Thymus (tissue), 11 donors: ENCODE data around the gene ZBTB16. TPM values are rescaled to one million over a fixed set of nuclear protein-coding genes. Genes with fewer than 3 reads are reported as not detected.

Source experiments
- DNase-seq, 9 donors: peaks; one replicate each; pipeline ENCODE4 v3.0.0-alpha.2; 2013; ENCODE audit warnings: low spot score in 9 of 9, low read depth in 6 of 9, missing footprints in 1 of 9
- H3K27ac ChIP-seq, 2 donors: one replicate each; pipeline ENCODE4 v1.5.1; 2013; ENCODE audit warnings: control low read depth in 1 of 2, low read depth in 1 of 2, low read length in 1 of 2, mild to moderate bottlenecking in 1 of 2, moderate library complexity in 1 of 2
- H3K27me3 ChIP-seq, 2 donors: one replicate each; pipeline ENCODE4 v1.5.1; 2013; ENCODE audit warnings: low read length in 1 of 2; ENCODE audit not compliant: control insufficient read depth in 2 of 2, insufficient read depth in 1 of 2
- H3K36me3 ChIP-seq, 2 donors: one replicate each; pipeline ENCODE4 v1.5.1; 2013; ENCODE audit warnings: low read length in 1 of 2, mild to moderate bottlenecking in 1 of 2, moderate library complexity in 1 of 2; ENCODE audit not compliant: control insufficient read depth in 2 of 2, insufficient read depth in 2 of 2
- H3K4me1 ChIP-seq, 2 donors: one replicate each; pipeline ENCODE4 v1.5.1; 2013; ENCODE audit warnings: low read length in 2 of 2; ENCODE audit not compliant: control insufficient read depth in 2 of 2, insufficient read depth in 2 of 2
- H3K4me3 ChIP-seq, 2 donors: one replicate each; pipeline ENCODE4 v1.5.1; 2013; ENCODE audit warnings: low read length in 2 of 2, control low read depth in 1 of 2, mild to moderate bottlenecking in 1 of 2
- H3K9me3 ChIP-seq, 2 donors: one replicate each; pipeline ENCODE4 v1.5.1; 2013; ENCODE audit warnings: low read length in 1 of 2, mild to moderate bottlenecking in 1 of 2; ENCODE audit not compliant: control insufficient read depth in 2 of 2, insufficient read depth in 1 of 2
- WGBS: extraction: QIAGEN DNeasy Blood & Tissue Kit; methylation state at CpG from one replicate; pipeline ENCODE4 v1.1.7; 2013; 5-methylcytosine and 5-hydroxymethylcytosine counted together
- polyA plus RNA-seq: library from polyadenylated mRNA; stranded (reverse); fragments of 200-250 nt; gene quantifications from one replicate; pipeline ENCODE4 v1.2.3, GENCODE V29; 2013
- total RNA-seq: library from RNA; stranded (reverse); fragments of 120-200 nt; gene quantifications from one replicate; pipeline ENCODE4 v1.2.4, GENCODE V29; 2013
- donor health status: healthy.

ZBTB16 gene
- total and polyA plus RNA-seq, 2 donors, result 5.7 to 21.5 TPM

- H3K27ac ChIP-seq, result no peak overlapping the region
- no peak for DNase-seq
- WGBS, result 76% methylated on average over 7 of the region's 7 CpGs
- no peaks in the 10 kb centered on the region for H3K27me3 ChIP-seq
- no peaks in the 10 kb centered on the region for H3K36me3 ChIP-seq
- H3K4me1 ChIP-seq, result peaks cover 2 to 94% of the 10 kb centered on the region in 2 donors
- no peaks in the 10 kb centered on the region for H3K9me3 ChIP-seq
- no peak overlapping the region for H3K4me3 ChIP-seq
Measured at GRCh38 chr11:114088836-114089235, 29.3 kb downstream of the ZBTB16 start.

GRCh38 chr11:114089748-114090147 is 30.2 kb downstream of the ZBTB16 start:
- Histone ChIP-seq H3K27me3 (no peaks in the 10 kb centered on the region), H3K4me3 (no peak overlapping the region), H3K9me3 (peaks cover 0 to 4% of the 10 kb centered on the region in 2 donors), H3K27ac (no peak overlapping the region), H3K36me3 (no peaks in the 10 kb centered on the region), H3K4me1 (peaks cover 2 to 88% of the 10 kb centered on the region in 2 donors)
- DNase-seq, result no peak
- WGBS, result 98% methylated on average over 4 of the region's 4 CpGs

GRCh38 chr11:114090225-114090910 is 30.9 kb downstream of the ZBTB16 start:
- H3K9me3 ChIP-seq, result peaks cover 0 to 8% of the 10 kb centered on the region in 2 donors
- H3K4me3 ChIP-seq, result no peak overlapping the region
- 91% methylated on average over 4 of the region's 4 CpGs for whole genome bisulfite sequencing
- no peaks in the 10 kb centered on the region for H3K36me3 ChIP-seq
- H3K27ac ChIP-seq, result no peak overlapping the region
- H3K4me1 ChIP-seq, result peaks cover 2 to 89% of the 10 kb centered on the region in 2 donors
- no peaks in the 10 kb centered on the region for H3K27me3 ChIP-seq
- no peak for DNase-seq

GRCh38 chr11:114090976-114091375 is 31.5 kb downstream of the ZBTB16 start:
- H3K36me3 ChIP-seq, result no peaks in the 10 kb centered on the region
- 93% methylated on average over 10 of the region's 10 CpGs for WGBS
- H3K27me3 ChIP-seq, result no peaks in the 10 kb centered on the region
- DNase-seq, result no peak
- peaks cover 2 to 86% of the 10 kb centered on the region in 2 donors for H3K4me1 ChIP-seq
- H3K27ac ChIP-seq, result no peak overlapping the region
- H3K9me3 ChIP-seq, result peaks cover 0 to 8% of the 10 kb centered on the region in 2 donors
- no peak overlapping the region for H3K4me3 ChIP-seq

DNA sequence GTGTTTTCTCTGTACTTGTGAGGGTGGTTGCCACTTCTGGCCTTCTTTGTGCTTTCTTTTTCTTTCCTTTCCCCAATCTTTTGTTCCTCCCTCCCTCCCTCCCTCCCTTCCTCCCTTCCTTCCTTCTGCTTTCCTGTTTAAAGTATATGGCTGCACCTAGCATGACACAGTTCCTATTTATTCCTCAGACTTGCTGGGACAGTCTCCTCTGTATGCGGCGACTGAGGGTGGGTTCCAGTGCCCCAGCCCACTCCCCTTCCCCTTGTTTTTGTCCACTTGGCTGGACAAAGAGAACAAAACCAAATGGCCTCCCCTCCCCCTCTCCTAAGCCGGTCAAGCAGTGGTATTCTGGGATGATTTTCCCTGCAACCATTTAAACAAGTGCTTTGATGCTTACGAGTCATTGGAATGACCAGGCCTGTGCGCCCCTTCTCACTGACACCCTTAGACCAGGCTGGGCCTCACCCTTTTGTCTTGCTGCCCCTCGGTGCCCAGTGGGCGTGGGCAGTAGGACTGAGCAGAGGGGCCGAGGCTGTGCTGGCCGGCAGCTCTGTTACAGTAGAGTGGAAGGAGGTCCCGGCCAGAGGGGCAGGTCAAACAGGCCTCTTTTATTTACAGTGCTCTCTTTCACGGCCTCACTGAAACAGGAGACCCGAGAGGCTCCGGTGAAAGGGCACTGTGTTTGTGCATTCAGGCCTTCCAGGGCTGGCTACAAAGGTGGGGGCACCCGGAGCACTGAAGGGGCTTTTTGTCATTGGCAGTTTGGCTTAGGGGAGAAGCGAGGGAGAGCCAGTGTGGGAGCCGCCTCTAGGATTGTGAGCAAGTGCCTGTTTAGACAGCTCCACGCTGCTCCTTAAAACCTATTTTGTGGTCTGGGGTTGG is 32.2 kb downstream of the ZBTB16 start:
- Histone ChIP-seq H3K27ac (no peak overlapping the region), H3K36me3 (no peaks in the 10 kb centered on the region)
- no peak for DNase-seq

DNA sequence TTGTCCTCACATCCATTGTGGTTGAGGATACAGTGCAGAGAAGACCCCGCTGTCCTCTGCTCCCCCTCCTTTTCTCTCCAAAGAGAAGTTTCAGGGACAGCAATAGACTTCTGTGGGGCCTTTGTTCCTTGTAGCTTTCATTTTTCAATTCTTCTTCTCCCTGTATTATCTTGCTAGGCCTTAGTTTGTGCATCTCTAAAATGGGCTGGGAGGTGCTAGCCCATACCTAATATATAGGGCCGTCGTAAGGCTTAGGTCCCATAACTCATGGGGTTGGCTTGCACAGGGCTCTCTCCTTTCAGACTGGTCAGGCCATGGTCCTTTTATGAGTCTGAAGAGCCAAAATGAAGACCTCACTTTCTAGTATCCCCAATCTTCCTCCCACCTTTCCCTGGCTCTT is 33.0 kb downstream of the ZBTB16 start:
- H3K36me3 ChIP-seq, result no peaks in the 10 kb centered on the region

More for the DNA sequence above, 32.2 kb downstream of the ZBTB16 start:
- H3K9me3 ChIP-seq, result peaks cover 0 to 8% of the 10 kb centered on the region in 2 donors
- peaks cover 2 to 85% of the 10 kb centered on the region in 2 donors for H3K4me1 ChIP-seq
- no peak overlapping the region for H3K4me3 ChIP-seq
- no peaks in the 10 kb centered on the region for H3K27me3 ChIP-seq
- 92% methylated on average over 17 of the region's 17 CpGs for WGBS

GRCh38 chr11:114092953-114093352 is 33.4 kb downstream of the ZBTB16 start:
- WGBS, result 78% methylated on average over 3 of the region's 3 CpGs
- H3K36me3 ChIP-seq, result no peaks in the 10 kb centered on the region
- H3K27ac ChIP-seq, result no peak overlapping the region
- no peak overlapping the region for H3K4me3 ChIP-seq
- H3K4me1 ChIP-seq, result peaks cover 0 to 78% of the 10 kb centered on the region in 2 donors
- DNase-seq, result no peak
- peaks cover 0 to 8% of the 10 kb centered on the region in 2 donors for H3K9me3 ChIP-seq
- H3K27me3 ChIP-seq, result no peaks in the 10 kb centered on the region

More for the DNA sequence above, 33.0 kb downstream of the ZBTB16 start:
- no peaks in the 10 kb centered on the region for H3K27me3 ChIP-seq
- no peak for DNase-seq
- H3K4me1 ChIP-seq, result peaks cover 0 to 80% of the 10 kb centered on the region in 2 donors
- peaks cover 0 to 8% of the 10 kb centered on the region in 2 donors for H3K9me3 ChIP-seq
- no peak overlapping the region for H3K4me3 ChIP-seq
- no peak overlapping the region for H3K27ac ChIP-seq
- WGBS, result 98% methylated on average over 3 of the region's 3 CpGs

- H3K27ac ChIP-seq, result no peak overlapping the region
- no peak for DNase-seq
- peaks cover 0 to 8% of the 10 kb centered on the region in 2 donors for H3K9me3 ChIP-seq
- H3K27me3 ChIP-seq, result no peaks in the 10 kb centered on the region
- no peak overlapping the region for H3K4me3 ChIP-seq
- WGBS, result 100% methylated on average over 3 of the region's 3 CpGs
- peaks cover 6 to 77% of the 10 kb centered on the region in 2 donors for H3K4me1 ChIP-seq
- no peaks in the 10 kb centered on the region for H3K36me3 ChIP-seq
Measured at GRCh38 chr11:114094516-114094915, 35.0 kb downstream of the ZBTB16 start.

DNA sequence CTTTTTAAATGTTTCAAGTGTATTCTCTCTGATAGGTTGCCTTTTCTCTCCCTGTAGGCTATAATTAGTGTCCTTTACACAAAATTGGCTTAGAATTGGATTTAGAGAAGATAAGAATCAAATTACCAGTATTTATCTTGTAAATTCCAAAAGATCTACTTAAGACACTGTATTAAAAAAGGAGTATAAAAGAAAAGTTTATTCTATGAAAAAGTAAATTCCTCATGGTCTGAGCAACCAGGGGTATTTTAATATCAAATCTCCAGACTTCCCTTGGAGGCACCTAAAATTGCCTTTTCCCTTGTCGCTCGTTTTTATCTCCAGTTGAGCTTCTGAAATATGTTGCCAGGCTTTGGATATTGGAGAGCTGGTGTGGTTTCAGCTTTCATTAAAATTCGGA is 36.4 kb downstream of the ZBTB16 start:
- Histone ChIP-seq H3K4me1 (peaks cover 14 to 77% of the 10 kb centered on the region in 2 donors), H3K4me3 (no peak overlapping the region), H3K9me3 (peaks cover 0 to 8% of the 10 kb centered on the region in 2 donors), H3K36me3 (no peaks in the 10 kb centered on the region), H3K27me3 (no peaks in the 10 kb centered on the region), H3K27ac (no peak overlapping the region)
- DNase-seq, result no peak
- WGBS, result 75% methylated on average over 3 of the region's 3 CpGs
